Inferior parietal cortex (tissue), 1 donor: ENCODE results near the gene CDH23.
A peak's percentile ranks its signal among the peaks of the same experiment; 100 is the strongest.
"Not testable (repeated sequence)": the region's sequence is repeated elsewhere in the genome, so short reads cannot be mapped to it uniquely, and the experiment has no call there.

Experiments
- DNase-seq: peaks from one replicate; pipeline ENCODE4 v3.0.0-alpha.2; 2016; ENCODE audit errors: extremely low spot score

The CDH23 gene

GRCh38 chr10:71850021-71850742, 453.5 kb downstream of the CDH23 start:
- DNase-seq = no peak

- peak; percentile 99 for DNase-seq
Observed at GRCh38 chr10:71850743-71851464, 454.2 kb downstream of the CDH23 start, which contains the start of gene PSAP. Gene PSAP, minus strand, starts transcription at chr10:71851251. Its CDS starts 30 bp downstream, at chr10:71851221.

GRCh38 chr10:71851465-71852095, 454.9 kb downstream of the CDH23 start:
- DNase-seq = not testable (repeated sequence)

- no peak for DNase-seq
Observed at GRCh38 chr10:71852355-71852937, 455.7 kb downstream of the CDH23 start.

GRCh38 chr10:71854031-71854430, 457.3 kb downstream of the CDH23 start:
- peak; percentile 69 for DNase-seq

- DNase-seq = no peak
Observed at GRCh38 chr10:71856619-71857018, 459.9 kb downstream of the CDH23 start.

GRCh38 chr10:71857934-71858890, 461.5 kb downstream of the CDH23 start:
- DNase-seq = no peak

- peak; percentile 92 for DNase-seq
Observed at GRCh38 chr10:71860243-71861029, 463.7 kb downstream of the CDH23 start.

GRCh38 chr10:71863203-71863602, 466.5 kb downstream of the CDH23 start:
- no peak for DNase-seq

- DNase-seq = no peak
Observed at GRCh38 chr10:71864911-71865361, 468.2 kb downstream of the CDH23 start.
